Prostate gland (tissue), 2 donors: ENCODE measurements around the gene LNPK. TPM values are rescaled to one million over a fixed set of nuclear protein-coding genes. Genes with fewer than 3 reads are reported as not detected.

Experiments used
- DNase-seq: peaks from one replicate; pipeline ENCODE4 v3.0.0-alpha.2; 2019; ENCODE audit warnings: low spot score
- H3K27ac ChIP-seq, 2 donors: fragments of 200-600 bp; sonication (generic); 2 replicates each; pipeline ENCODE4 v1.5.1; 2017 to 2019
- H3K27me3 ChIP-seq: fragments of 200-600 bp; sonication (generic); replicated peaks from 2 replicates; pipeline ENCODE4 v1.5.1; 2019; ENCODE audit not compliant: insufficient read depth
- H3K36me3 ChIP-seq, 2 donors: fragments of 200-600 bp; sonication (generic); 1 replicate in 1 of 2; 2 replicates in 1 of 2; pipeline versions ENCODE4 v1.5.1 to v1.8.1; 2017 to 2019
- H3K4me1 ChIP-seq: fragments of 200-600 bp; sonication (generic); replicated peaks from 2 replicates; pipeline ENCODE4 v1.5.1; 2019
- H3K4me3 ChIP-seq, 2 donors: fragments of 200-600 bp; sonication (generic); 2 replicates each; pipeline ENCODE4 v1.5.1; 2017 to 2019
- H3K9me3 ChIP-seq: fragments of 200-600 bp; sonication (generic); 2 replicates; pipeline ENCODE4 v1.5.1; 2017
- POLR2A ChIP-seq: fragments of 450-650 bp; IDR thresholded peaks from one replicate; pipeline ENCODE4 v1.6.1; 2016; ENCODE audit warnings: antibody characterized with exemption, mild to moderate bottlenecking
- POLR2AphosphoS5 ChIP-seq: sonication (generic); formaldehyde crosslinking; IDR thresholded peaks from one replicate; pipeline ENCODE4 v1.6.1; 2017; ENCODE audit warnings: antibody characterized with exemption
- WGBS: methylation state at CpG from one replicate; pipeline ENCODE4 v1.1.5; 2018; 5-methylcytosine and 5-hydroxymethylcytosine counted together
- intact Hi-C: fragments of 100-400 bp; cut with DNase I; formaldehyde crosslinking; loops from one replicate; pipeline ENCODE4 v1.14.2; 2022
- total RNA-seq, 2 donors: library from RNA; depleted of rRNA; stranded (reverse); fragments of >200 nt; gene quantifications; one replicate each; pipeline ENCODE4 v1.1.0, GENCODE V29; 2016
- TF ChIP-seq, protein P1 (sequence below), 4 experiments: fragments of 200-600 bp in 2 of 4; fragments of 450-650 bp in 2 of 4; sonication (generic) in 2 of 4; IDR thresholded peaks; 1 replicate in 3 of 4; 2 replicates in 1 of 4; pipeline ENCODE4 v1.5.1; 2016 to 2019; ENCODE audit warnings: antibody characterized with exemption in 4 of 4, mild to moderate bottlenecking in 2 of 4, moderate library complexity in 2 of 4

Gene LNPK
- total RNA-seq, 2 donors from 2014 or later, result 19.7 to 21.9 TPM

DNA sequence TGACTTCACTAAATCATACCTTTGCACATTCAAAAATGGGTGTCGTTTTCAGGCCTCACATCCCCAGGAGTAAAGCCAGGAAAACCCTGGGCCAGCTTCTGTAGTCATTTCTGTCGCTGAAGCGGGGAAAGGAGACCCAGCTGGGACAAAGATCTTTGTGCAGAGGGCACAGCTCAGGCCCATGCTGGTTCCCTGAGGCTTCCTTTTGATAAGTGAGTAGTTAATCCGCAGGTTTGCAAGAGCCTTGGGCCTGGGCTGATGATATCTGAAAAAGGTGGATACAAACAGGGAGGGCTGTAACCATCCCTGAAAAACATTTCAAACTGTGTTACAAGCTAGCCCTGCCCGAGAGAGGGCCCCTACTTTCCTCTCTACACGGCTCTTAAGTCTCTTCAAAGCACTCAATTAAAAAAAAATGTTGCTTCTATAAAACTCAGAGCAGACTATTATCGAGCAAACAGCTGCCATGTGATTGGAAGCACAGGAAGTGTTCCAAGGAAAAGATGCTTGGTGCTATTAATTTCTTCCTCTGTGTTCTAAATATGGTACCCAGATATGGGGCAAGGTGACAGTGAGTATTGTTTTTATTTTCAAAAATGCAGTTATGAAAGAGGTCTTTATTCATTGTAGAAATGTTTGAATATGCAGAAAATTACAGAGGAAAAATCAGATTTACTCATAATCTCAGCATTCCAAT, 117.2 kb downstream of the LNPK start:
- WGBS, result 58% methylated on average over 7 of the region's 7 CpGs
- H3K27me3 ChIP-seq, result no peaks in the 10 kb centered on the region
- H3K4me3 ChIP-seq, result no peak overlapping the region
- no peaks in the 10 kb centered on the region for H3K4me1 ChIP-seq
- TF ChIP-seq POLR2A, result no peak
- no peaks in the 10 kb centered on the region for H3K9me3 ChIP-seq
- DNase-seq, result no peak
- intact Hi-C loops, result no loop called here
- H3K27ac ChIP-seq, result no peak overlapping the region
- H3K36me3 ChIP-seq, result no peaks in the 10 kb centered on the region

DNA sequence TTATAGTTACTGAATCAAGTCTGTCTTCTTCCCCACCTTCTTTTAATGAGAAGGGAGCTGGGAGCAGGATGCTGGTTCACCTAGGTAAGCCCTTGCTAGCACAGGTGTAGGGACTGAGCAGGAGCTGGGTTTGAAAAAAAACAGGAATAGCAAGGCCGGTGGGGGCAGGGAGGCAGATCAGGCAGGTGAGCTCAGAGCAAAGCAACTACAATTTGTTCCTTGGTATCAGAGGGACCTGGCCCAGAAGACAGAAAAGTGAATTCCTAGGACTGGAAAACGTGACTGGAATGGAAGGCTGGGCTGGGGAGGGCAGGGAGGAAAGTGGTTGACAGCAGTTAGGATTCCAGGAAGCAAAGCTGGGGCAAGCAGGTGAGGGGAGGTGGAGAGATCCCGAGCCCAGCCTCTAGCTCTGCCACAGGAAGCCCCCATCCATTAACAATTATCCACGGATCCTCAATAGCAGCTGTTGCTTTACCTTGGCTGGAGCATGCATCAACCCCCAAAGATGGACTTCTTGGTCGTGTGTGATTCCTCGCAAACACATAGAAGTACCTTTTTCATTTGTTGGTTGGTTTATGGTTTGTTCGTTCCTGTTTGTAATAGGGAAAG, 118.4 kb downstream of the LNPK start:
- 81% methylated on average over 7 of the region's 7 CpGs for WGBS
- Histone ChIP-seq H3K27me3 (no peaks in the 10 kb centered on the region), H3K4me3 (no peak overlapping the region), H3K27ac (no peak overlapping the region), H3K9me3 (no peaks in the 10 kb centered on the region), H3K36me3 (no peaks in the 10 kb centered on the region), H3K4me1 (no peaks in the 10 kb centered on the region)
- intact Hi-C loops, result no loop called here
- DNase-seq, result no peak
- TF ChIP-seq POLR2A, result no peak
- no peak for TF ChIP-seq POLR2AphosphoS5
- TF ChIP-seq, protein P1, sequence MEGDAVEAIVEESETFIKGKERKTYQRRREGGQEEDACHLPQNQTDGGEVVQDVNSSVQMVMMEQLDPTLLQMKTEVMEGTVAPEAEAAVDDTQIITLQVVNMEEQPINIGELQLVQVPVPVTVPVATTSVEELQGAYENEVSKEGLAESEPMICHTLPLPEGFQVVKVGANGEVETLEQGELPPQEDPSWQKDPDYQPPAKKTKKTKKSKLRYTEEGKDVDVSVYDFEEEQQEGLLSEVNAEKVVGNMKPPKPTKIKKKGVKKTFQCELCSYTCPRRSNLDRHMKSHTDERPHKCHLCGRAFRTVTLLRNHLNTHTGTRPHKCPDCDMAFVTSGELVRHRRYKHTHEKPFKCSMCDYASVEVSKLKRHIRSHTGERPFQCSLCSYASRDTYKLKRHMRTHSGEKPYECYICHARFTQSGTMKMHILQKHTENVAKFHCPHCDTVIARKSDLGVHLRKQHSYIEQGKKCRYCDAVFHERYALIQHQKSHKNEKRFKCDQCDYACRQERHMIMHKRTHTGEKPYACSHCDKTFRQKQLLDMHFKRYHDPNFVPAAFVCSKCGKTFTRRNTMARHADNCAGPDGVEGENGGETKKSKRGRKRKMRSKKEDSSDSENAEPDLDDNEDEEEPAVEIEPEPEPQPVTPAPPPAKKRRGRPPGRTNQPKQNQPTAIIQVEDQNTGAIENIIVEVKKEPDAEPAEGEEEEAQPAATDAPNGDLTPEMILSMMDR (IDR thresholded peaks at IDR 0.05), result no peak

DNA sequence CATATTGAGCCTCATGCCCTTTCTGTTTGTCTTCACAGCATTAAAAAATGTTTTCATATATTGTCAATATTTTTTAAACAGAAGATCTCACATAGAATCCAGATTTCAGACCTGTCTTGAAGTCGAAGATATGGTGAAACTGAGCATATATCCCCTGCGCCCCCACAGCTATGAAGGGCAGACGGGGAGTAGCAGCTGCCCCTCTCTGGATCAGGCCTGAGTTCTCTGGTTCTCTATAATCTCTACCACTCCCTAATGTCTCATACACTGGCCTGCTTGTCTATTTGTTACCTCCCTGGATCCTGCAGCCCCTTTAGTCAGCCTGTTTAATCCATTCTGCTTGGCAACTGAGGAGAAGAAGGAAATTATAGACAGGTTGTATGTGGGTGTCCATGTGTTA, 122.4 kb downstream of the LNPK start:
- H3K27me3 ChIP-seq, result no peaks in the 10 kb centered on the region
- H3K4me1 ChIP-seq, result no peaks in the 10 kb centered on the region
- TF ChIP-seq, protein P1 (IDR thresholded peaks at IDR 0.05), result no peak
- no peak for TF ChIP-seq POLR2AphosphoS5
- no peak for TF ChIP-seq POLR2A
- no peaks in the 10 kb centered on the region for H3K9me3 ChIP-seq
- 96% methylated on average over 3 of the region's 3 CpGs for WGBS
- no peak overlapping the region for H3K27ac ChIP-seq
- H3K4me3 ChIP-seq, result no peak overlapping the region
- intact Hi-C loops, result no loop called here
- no peak for DNase-seq
- no peaks in the 10 kb centered on the region for H3K36me3 ChIP-seq

DNA sequence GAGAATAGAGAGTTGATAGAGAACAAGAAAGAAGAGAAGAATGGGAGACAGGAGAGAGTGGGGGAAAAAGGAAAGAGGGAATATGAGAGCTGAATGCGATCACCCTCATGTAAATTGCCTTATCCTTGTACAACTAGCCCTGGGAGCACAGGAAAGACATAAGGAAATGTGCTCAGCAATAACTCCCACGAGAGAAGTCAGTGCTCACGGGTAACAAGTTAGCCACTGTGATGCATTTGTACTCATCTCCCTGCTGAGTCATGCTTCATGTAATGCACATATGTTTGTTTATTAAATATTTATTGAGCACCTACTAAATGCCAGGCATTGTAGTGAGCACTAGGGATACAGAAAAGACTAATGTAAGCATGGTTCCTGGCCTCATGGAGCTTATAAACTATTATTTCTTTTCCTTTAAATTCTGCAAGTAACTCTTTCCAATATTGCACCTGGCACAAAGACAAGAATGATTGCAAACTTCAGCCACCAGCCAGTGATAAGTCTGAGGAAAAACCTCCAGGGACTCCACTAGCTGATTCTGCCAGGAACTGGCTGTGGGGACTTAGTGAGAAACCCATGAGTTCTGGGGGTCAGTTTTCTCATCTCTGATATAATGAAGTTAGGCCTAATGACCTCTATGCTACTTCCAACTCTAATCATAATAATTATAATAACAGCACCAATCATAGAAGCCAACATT, 124.1 kb downstream of the LNPK start:
- no peak overlapping the region for H3K27ac ChIP-seq
- no peak overlapping the region for H3K4me3 ChIP-seq
- TF ChIP-seq, protein P1 (IDR thresholded peaks at IDR 0.05), result no peak
- TF ChIP-seq POLR2A (no peak), POLR2AphosphoS5 (no peak)
- H3K36me3 ChIP-seq, result no peaks in the 10 kb centered on the region
- WGBS, result 83% methylated on average over 3 of the region's 3 CpGs
- H3K27me3 ChIP-seq, result no peaks in the 10 kb centered on the region
- no peaks in the 10 kb centered on the region for H3K9me3 ChIP-seq
- intact Hi-C loops, result no loop called here
- no peaks in the 10 kb centered on the region for H3K4me1 ChIP-seq
- DNase-seq, result no peak

DNA sequence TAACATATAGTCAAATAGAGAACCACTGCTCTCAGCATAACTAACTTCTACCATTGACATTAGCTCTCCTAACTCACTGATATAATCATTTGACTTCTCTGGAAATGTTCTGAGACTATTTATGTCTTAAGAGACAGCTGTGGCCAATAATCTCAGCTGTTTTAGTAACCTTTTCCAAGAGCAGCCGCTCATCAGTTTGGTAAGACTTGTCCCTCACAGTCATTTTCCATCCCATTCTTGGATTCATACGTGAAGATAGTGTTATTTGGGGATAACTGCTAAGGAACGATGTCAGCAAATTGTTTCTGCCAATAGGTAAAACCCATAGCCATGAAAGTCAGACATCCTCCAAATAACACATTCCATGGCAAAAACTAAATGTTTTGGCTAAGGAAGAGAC, 127.8 kb downstream of the LNPK start:
- H3K36me3 ChIP-seq, result no peaks in the 10 kb centered on the region
- H3K9me3 ChIP-seq, result no peaks in the 10 kb centered on the region
- TF ChIP-seq POLR2AphosphoS5, result no peak
- TF ChIP-seq, protein P1 (IDR thresholded peaks at IDR 0.05), result no peak
- TF ChIP-seq POLR2A, result no peak
- no peak overlapping the region for H3K4me3 ChIP-seq
- H3K4me1 ChIP-seq, result no peaks in the 10 kb centered on the region
- DNase-seq, result no peak
- WGBS, result 74% methylated on average over 3 of the region's 3 CpGs
- no peaks in the 10 kb centered on the region for H3K27me3 ChIP-seq
- intact Hi-C loops, result no loop called here
- no peak overlapping the region for H3K27ac ChIP-seq

Other genes with a start within 250 kb of the LNPK start
- gene EVX2, start 81.7 kb upstream of the LNPK start, total RNA-seq, result 1 to 10 TPM; 1.2 to 1.6 TPM
- 10 to 100 TPM; 10.6 to 11.8 TPM for gene HOXD13, start 90.5 kb upstream of the LNPK start, total RNA-seq
- gene HOXD12, start 97.5 kb upstream of the LNPK start, total RNA-seq, result under 1 TPM in 1 of 2 donors, not detected in 1; 0.36 TPM
- gene HOXD11, start 105.0 kb upstream of the LNPK start, total RNA-seq, result 10 to 100 TPM in 1 of 2 donors, 1 to 10 TPM in 1; 8.0 to 14.9 TPM
- gene HOXD10, start 114.5 kb upstream of the LNPK start, total RNA-seq, result 10 to 100 TPM; 10.4 to 32.5 TPM
- 10 to 100 TPM in 1 of 2 donors, 1 to 10 TPM in 1; 5.9 to 29.1 TPM for gene HOXD9, start 120.5 kb upstream of the LNPK start, total RNA-seq
- gene HOXD8, start 127.4 kb upstream of the LNPK start, total RNA-seq, result 10 to 100 TPM; 10.4 to 30.8 TPM
- 1 to 10 TPM; 1.2 to 6.7 TPM for gene HOXD4, start 149.3 kb upstream of the LNPK start, total RNA-seq
- gene HOXD3, start 155.0 kb upstream of the LNPK start, total RNA-seq, result 1 to 10 TPM; 2.2 to 5.3 TPM
- gene HOXD1, start 186.4 kb upstream of the LNPK start, total RNA-seq, result 1 to 10 TPM; 2.3 to 6.1 TPM